Endothelial cell (in vitro differentiated cells): ENCODE measurements around the gene DESI1. TPM values are rescaled to one million over a fixed set of nuclear protein-coding genes. Genes with fewer than 3 reads are reported as not detected.
A peak's percentile ranks its signal among the peaks of the same experiment; 100 is the strongest.
"Not testable (repeated sequence)": the region's sequence is repeated elsewhere in the genome, so short reads cannot be mapped to it uniquely, and the experiment has no call there.

ENCODE experiments used
- DNase-seq: peaks from one replicate; pipeline ENCODE4 v3.0.0; 2021; ENCODE audit warnings: low spot score
- H3K27ac Mint-ChIP-seq: one replicate; pipeline ENCODE4 v1.8.0; 2021; ENCODE audit warnings: mixed read lengths, inconsistent platforms; ENCODE audit not compliant: unreplicated experiment
- H3K27me3 Mint-ChIP-seq: one replicate; pipeline ENCODE4 v1.8.0; 2021; ENCODE audit warnings: mild to moderate bottlenecking, moderate library complexity, mixed read lengths, inconsistent platforms; ENCODE audit not compliant: unreplicated experiment
- H3K36me3 Mint-ChIP-seq: one replicate; pipeline ENCODE4 v1.8.0; 2021; ENCODE audit warnings: mild to moderate bottlenecking, low read depth, mixed read lengths, inconsistent platforms; ENCODE audit not compliant: unreplicated experiment
- H3K4me1 Mint-ChIP-seq: one replicate; pipeline ENCODE4 v1.8.0; 2021; ENCODE audit warnings: mild to moderate bottlenecking, mixed read lengths, inconsistent platforms; ENCODE audit not compliant: unreplicated experiment
- H3K4me3 Mint-ChIP-seq: one replicate; pipeline ENCODE4 v1.8.0; 2021; ENCODE audit warnings: mild to moderate bottlenecking, mixed read lengths, inconsistent platforms; ENCODE audit not compliant: unreplicated experiment
- H3K9me3 Mint-ChIP-seq: one replicate; pipeline ENCODE4 v1.8.0; 2021; ENCODE audit warnings: mixed read lengths, inconsistent platforms; ENCODE audit not compliant: unreplicated experiment
- CTCF ChIP-seq: fragments of 200-600 bp; sonication (generic); IDR thresholded peaks from one replicate; pipeline ENCODE4 v1.5.0; 2021; ENCODE audit warnings: antibody characterized with exemption; ENCODE audit not compliant: unreplicated experiment
- long read RNA-seq: library from polyadenylated mRNA; unstranded; transcript quantifications from one replicate; pipeline ENCODE4 v2.0.0, GENCODE V29; 2020; ENCODE audit not compliant: unreplicated experiment
- total RNA-seq: library from RNA; stranded (reverse); fragmentation: NEBNext Ultra II Directional; extraction: Animal tissue kit (Norgen Biotek cat#: 25700); gene quantifications from one replicate; pipeline ENCODE4 v1.2.1, GENCODE V29; 2021; ENCODE audit not compliant: unreplicated experiment

DESI1 gene
- total RNA-seq = 23.2 TPM
- long read RNA-seq, transcript DESI1-201 (6 exons, 3,833 nt) = major isoform, 15 of 21 reads
- long read RNA-seq, partial matches to known transcripts = 1 of 21 reads
- long read RNA-seq, other reads (novel, unspliced or antisense) = 5 of 21 reads

GRCh38 chr22:41620589-41621098 is at the start of gene DESI1:
TSS of gene DESI1 (minus strand) at chr22:41621043. CDS start at chr22:41620839, 204 bp downstream.
- Mint-ChIP-seq H3K27ac (peak within 1 kb of the TSS; percentile 99), H3K36me3 (no peaks in the 10 kb centered on the region), H3K9me3 (no peaks in the 10 kb centered on the region), H3K27me3 (no peaks in the 10 kb centered on the region), H3K4me3 (peak within 1 kb of the TSS; percentile 99), H3K4me1 (peaks cover 15% of the 10 kb centered on the region)
- no peak for TF ChIP-seq CTCF
- DNase-seq = no peak

GRCh38 chr22:41668971-41669911 is 48.4 kb upstream of the DESI1 start:
- TF ChIP-seq CTCF = no peak
- Mint-ChIP-seq H3K9me3 (no peaks in the 10 kb centered on the region), H3K27ac (peak overlapping the region; percentile 48), H3K4me1 (peaks cover 10% of the 10 kb centered on the region), H3K36me3 (peaks cover 2% of the 10 kb centered on the region), H3K27me3 (no peaks in the 10 kb centered on the region), H3K4me3 (peak overlapping the region; percentile 4)
- no peak for DNase-seq

GRCh38 chr22:41664951-41665350 is 44.1 kb upstream of the DESI1 start:
- no peak overlapping the region for H3K27ac Mint-ChIP-seq
- DNase-seq = no peak

GRCh38 chr22:41664490-41664889 is 43.6 kb upstream of the DESI1 start:
- DNase-seq = no peak
- Mint-ChIP-seq H3K36me3 (peaks cover 29% of the 10 kb centered on the region), H3K27me3 (no peaks in the 10 kb centered on the region), H3K4me1 (peaks cover 8% of the 10 kb centered on the region), H3K27ac (no peak overlapping the region), H3K9me3 (no peaks in the 10 kb centered on the region), H3K4me3 (no peak overlapping the region)
- TF ChIP-seq CTCF = no peak

More at GRCh38 chr22:41664951-41665350, 44.1 kb upstream of the DESI1 start:
- H3K36me3 Mint-ChIP-seq = peaks cover 26% of the 10 kb centered on the region
- no peak overlapping the region for H3K4me3 Mint-ChIP-seq
- no peak for TF ChIP-seq CTCF
- H3K9me3 Mint-ChIP-seq = no peaks in the 10 kb centered on the region
- H3K4me1 Mint-ChIP-seq = peaks cover 10% of the 10 kb centered on the region
- H3K27me3 Mint-ChIP-seq = no peaks in the 10 kb centered on the region

GRCh38 chr22:41663594-41663993 is 42.8 kb upstream of the DESI1 start:
- H3K4me3 Mint-ChIP-seq, H3K27me3 Mint-ChIP-seq, H3K9me3 Mint-ChIP-seq, H3K4me1 Mint-ChIP-seq, DNase-seq, H3K27ac Mint-ChIP-seq: not testable (repeated sequence)
- peaks cover 29% of the 10 kb centered on the region for H3K36me3 Mint-ChIP-seq
